Measurements from ENCODE around the gene LNX1.
"Not testable (repeated sequence)": the region's sequence is repeated elsewhere in the genome, so short reads cannot be mapped to it uniquely, and the experiment has no call there.

LNX1 gene

DNA sequence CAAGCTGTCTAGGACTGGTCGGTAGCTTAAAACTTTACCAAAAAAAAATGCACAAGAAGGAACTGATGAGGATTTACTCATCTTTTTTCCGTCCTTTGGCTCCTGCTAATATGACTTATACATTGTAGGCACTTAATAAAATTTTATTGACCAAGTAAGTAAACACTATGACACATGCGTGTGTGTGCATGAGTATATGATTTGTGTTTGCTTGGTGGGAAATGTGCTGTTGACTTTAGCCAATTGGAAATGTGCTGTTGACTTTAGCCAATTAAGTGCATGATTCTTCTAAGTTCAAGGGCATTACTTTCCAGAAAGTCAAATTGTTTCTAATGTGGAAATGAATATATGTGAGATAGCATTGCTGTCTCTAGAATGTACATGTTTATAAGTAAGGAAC, 135.5 kb downstream of the LNX1 start:
- DNase-seq = no peak

DNA sequence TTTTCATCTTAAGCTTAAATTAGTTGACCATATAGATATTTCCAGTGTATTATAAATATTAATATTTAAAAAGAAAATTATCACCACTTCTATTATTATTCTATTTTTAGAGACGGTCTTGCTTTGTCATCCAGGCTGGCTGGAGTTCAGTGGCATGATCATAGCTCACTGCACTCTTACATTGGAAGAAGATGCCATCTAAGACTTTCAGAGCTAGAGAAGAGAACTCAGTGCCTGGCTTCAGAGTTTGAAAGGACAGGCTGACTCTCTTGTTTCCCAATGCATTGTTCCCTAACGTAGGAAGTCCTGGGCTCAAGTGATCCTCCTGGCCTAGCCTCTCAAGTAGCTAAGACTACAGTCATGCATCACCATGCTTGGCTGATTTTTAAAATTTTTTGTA, 137.9 kb downstream of the LNX1 start:
- no peak for DNase-seq

DNA sequence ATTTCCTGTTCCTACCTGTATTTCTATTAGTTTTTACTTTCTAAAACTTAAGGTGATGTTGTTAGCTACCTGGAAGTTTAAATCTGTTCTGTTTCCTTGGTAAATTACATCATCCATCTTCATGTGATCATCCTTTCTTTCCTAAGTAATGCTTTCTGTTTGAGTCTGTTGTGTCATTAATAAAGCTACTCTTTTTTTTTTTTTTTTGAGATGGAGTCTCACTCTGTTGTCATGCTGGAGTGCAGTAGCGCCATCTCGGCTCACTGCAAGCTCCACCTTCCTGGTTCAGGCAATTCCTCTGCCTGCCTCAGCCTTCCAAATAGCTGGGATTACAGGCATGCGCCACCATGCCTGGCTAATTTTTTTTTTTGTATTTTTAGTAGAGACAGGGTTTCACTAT, 140.5 kb downstream of the LNX1 start:
- no peak for DNase-seq

DNA sequence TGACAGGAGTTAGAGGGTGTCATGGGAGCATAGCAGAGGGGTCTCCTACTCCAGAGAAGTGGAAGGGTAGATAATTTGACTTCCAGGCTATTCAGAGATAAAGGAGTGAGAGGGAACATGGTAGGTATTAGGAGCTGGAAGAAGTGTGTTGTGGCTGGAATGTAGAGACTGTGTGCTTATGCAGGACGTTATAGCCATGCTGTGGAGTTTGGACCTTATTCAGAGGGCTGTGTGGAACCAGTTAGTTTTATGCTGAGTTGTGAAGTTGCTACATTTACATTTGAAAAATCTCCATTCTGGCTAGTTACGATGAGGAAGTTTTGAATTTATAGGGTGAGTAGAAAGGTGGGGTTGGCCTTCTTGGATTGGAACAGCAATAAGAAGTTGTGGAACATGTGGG, 146.3 kb downstream of the LNX1 start:
- DNase-seq = no peak

DNA sequence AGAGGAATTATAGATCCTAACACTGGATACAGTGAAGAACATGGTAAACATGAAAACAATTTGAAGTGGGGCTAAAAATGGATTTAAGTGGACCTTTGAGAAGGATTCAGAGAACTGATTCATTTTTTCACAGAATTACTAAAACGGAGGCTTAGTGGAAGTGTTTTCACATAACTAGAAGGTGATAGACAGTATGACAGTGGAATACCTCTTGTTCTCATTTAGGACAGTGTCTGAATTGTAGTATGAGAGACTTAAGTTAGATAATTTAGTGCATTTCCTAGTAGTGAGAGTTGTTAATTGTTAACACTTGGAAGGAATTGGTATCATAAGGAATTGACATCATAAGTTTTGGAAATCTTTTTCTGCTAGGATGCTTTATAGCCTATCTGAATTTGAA, 149.7 kb downstream of the LNX1 start:
- no peak for DNase-seq

DNA sequence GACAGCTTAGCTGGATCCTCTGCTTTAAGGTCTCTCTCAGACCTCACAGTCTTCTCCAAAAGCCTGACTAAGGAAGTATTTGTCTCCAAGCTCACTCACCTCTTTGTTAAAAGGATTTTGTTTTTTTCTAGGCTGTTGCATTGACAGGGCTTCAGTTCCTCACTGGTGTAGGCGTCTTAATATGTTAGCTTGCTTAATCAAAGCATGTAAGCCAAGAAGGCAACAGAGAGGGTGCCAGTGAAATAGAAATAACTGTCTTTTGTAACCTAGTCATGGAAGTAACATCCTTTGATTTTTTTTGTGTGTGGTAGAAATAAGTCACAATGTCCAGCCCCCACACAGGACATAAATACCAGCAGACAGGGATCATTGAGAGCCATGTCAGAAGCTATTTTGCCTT, 155.0 kb downstream of the LNX1 start:
- DNase-seq = no peak

DNA sequence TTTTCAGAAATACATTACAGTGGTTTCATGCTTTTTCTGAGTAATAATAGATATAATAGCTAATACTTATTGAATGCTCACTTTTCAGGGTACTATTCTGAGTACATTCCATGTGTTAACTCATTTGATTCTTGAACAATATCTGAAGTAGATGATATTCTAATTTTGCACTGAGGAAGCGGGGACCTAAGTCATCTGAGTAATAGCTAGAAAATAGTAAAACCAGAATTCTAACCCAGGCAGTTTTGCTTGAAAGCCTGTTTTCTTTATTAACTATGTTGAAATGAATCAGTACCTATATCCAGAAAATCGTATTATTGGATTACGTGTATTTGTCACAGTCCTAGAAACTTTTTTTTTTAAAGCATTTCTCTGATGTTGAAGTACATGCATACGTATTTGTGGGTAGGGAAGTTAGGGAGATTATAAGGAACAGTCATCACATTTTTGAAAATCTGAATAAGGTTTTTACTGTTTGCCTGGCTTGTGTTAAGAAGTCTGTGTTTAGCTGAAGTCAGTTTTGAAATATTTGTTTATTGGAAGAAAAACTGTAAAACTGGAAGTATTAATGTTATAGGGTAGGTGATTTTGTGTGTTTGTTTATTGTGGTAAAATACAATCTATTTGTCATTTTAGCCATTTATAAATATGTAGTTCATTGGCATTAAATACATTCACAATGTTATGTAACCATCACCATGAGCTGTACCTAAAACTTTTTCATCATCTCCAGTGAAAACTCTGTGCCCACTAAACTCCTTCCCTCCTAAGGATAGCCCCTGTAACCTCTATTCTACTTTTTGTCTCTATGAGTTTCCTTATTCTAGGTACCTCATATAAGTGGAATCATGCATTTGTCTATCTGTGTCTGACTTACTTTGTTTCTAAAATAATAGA, 158.5 kb downstream of the LNX1 start:
- no peak for DNase-seq

DNA sequence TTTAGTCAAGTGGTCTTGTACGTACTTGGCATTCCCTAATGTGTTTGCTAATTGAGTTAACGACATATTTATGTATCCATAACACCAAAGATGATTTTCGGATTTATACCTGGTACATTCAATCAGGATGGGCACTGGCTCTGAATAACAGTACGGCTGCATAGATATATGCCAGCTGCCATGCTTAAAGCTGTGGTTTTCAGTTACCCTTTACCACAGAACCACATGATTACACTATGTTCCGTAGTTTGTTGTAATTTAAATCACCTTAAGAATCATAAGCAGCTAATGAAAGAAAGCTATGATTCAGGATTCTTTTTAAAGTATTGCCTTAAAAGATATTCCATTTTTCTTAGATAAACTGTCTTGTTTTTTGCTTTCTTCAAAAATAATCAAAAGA, 160.2 kb downstream of the LNX1 start:
- DNase-seq = peak; percentile 15

DNA sequence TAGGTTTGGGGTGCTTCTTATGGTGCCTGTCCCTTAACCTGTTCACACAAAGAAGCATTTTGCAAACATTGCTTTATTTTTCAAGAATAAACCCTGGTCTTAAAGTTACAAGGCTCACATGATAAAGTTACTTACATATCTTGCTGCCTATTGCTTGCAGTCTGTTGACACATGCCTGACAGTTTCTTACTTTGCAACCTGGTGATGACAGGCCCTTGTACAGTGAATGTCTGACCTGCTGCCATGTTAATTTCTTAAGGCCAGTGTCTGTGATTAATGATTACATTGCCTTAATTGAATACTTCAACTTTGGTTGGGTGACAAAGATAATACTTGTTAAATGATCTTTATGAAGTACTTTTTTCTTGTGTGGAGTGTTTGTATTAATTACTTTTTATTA, 163.9 kb downstream of the LNX1 start:
- DNase-seq = no peak

DNA sequence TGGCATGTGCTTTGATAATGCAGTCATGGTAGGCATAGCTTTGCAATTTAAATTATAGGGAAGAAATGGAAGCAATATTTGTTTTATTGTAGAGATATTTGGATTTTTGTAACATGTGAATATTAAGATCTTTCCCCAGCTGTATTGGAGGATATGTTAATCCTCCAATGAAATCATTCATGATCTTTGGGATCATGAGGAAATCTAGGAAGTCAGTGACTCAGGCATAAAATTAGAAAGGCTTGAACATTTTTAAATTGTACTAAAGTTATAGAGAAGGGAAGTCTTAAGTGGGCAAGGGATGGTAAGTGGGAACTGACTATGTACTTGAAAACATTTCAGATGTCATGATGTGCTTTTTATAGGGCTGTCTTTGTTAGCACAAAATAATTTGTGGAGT, 167.0 kb downstream of the LNX1 start:
- no peak for DNase-seq

DNA sequence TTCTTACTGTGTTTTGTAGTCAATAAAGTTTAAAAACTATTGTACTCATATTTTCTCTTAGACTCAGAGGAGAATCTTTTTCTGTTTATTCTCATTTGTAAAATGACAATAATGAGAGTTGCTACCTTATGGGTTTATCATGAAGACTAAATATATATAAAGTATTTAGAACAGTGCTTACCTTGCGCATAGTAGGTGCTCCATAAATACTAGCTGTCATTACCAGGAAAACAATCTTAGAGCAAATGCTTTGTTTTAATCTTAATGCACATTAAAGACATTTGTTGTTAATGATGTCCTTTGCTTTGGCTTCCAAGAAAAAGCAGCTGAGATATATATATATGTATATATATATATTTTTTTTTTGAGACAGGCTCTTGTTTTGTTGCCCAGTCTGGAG, 168.9 kb downstream of the LNX1 start:
- no peak for DNase-seq

DNA sequence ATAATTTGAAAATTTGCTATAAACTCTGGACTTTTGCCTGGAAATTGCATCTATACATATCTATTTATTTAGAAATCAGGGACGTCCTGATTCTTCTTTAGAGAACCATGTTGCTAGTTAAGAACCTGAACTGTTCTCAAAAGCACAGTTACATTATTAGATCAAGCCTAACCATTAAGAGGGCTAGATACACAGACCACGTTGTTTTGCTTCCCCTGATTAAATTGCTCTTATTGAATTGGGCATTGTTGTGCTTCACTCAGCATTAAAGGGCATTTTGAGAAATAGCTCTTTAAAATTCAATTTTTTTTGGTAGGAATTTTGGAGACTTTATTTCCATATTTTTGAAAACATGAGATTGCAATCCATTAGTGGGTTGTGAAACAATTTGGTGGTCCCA, 169.5 kb downstream of the LNX1 start:
- no peak for DNase-seq

DNA sequence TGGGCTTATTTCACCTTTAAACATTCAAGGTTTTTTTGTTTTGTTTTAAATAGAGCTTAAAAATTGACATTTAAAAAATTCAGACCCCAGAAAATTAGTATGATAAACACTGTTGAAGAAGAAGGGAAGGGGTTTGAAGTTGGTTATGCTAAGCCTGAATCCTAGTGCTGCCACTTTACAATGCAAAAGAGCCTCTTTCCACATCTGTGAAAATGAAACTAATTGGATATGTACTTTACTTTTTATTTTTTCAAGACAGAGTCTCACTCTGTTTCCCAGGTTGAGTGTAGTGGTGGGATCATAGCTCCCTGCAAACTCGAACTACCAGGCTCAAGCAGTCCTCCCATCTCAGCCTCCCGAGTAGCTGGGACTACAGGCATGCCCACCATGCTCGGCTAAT, 172.1 kb downstream of the LNX1 start:
- DNase-seq = no peak

DNA sequence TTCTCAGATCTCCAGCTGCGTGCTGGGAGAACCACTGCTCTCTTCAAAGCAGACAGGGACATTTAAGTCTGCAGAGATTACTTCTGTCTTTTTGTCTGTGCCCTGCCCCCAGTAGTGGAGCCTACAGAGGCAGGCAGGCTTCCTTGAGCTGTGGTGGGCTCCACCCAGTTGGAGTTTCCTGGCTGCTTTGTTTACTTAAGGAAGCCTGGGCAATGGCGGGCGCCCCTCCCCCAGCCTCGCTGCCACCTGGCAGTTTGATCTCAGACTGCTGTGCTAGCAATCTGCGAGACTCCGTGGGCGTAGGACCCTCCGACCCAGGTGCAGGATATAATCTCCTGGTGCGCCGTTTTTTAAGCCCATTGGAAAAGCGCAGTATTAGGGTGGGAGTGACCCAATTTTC, 181.8 kb downstream of the LNX1 start:
- DNase-seq = not testable (repeated sequence)

All from CD4-positive, alpha-beta T cell treated with Interleukin-17A for 1 hour (primary cell).